SK-N-SH (cell line): ENCODE measurements around the gene SPPL2C. TPM values are rescaled to one million over a fixed set of nuclear protein-coding genes. Genes with fewer than 3 reads are reported as not detected.

ENCODE experiments used
- CTCF ChIA-PET: fragments of 300-600, 350-600 bp; formaldehyde crosslinking; extraction: SDS; loops from one replicate; lab custom pipeline; 2021; lab: Yijun Ruan, JAX
- POLR2A ChIA-PET: fragments of 350-600 bp; sonication (Branson Sonifier 250); formaldehyde crosslinking; extraction: SDS; loops from one replicate; lab custom pipeline; 2020; ENCODE audit warnings: antibody characterized with exemption, inconsistent platforms; lab: Yijun Ruan, JAX
- DNase-seq: peaks from one replicate; pipeline ENCODE4 v3.0.0; 2012
- H2AFZ ChIP-seq: fragments of 200-600 bp; sonication (generic); 2 replicates; pipeline ENCODE4 v1.8.1; 2016; ENCODE audit warnings: antibody characterized with exemption, mild to moderate bottlenecking, low read depth
- H3F3A ChIP-seq: fragments of 200-600 bp; sonication (generic); replicated peaks from 2 replicates; pipeline ENCODE3; 2016; ENCODE audit warnings: antibody characterized with exemption, mild to moderate bottlenecking; ENCODE audit not compliant: insufficient read depth
- H3K27ac ChIP-seq, 2 experiments: fragments of 200-500 bp in 1 of 2; fragments of 200-600 bp in 1 of 2; sonication (Bioruptor generic) in 1 of 2; sonication (generic), shearing (Covaris generic) in 1 of 2; 2 replicates each; pipeline versions ENCODE4 v1.5.1 to v1.6.1; 2014 to 2016; ENCODE audit warnings: low read depth in 2 of 2, inconsistent platforms in 1 of 2, low read length in 1 of 2, mild to moderate bottlenecking in 1 of 2, mixed read lengths in 1 of 2
- H3K27me3 ChIP-seq: fragments of 200-600 bp; sonication (generic), shearing (Covaris generic); 2 replicates; pipeline ENCODE4 v1.6.1; 2016; ENCODE audit warnings: mixed run types; ENCODE audit not compliant: insufficient read depth
- H3K36me3 ChIP-seq, 2 experiments: fragments of 200-500 bp in 1 of 2; fragments of 200-600 bp in 1 of 2; sonication (Bioruptor generic) in 1 of 2; sonication (generic) in 1 of 2; replicated peaks in 1 of 2; 2 replicates each; pipeline versions ENCODE3 to v1.5.1; 2014 to 2016; ENCODE audit warnings: low read length in 1 of 2, mild to moderate bottlenecking in 1 of 2; ENCODE audit not compliant: insufficient read depth in 2 of 2, control insufficient read depth in 1 of 2
- H3K4me1 ChIP-seq, 2 experiments: fragments of 200-500 bp in 1 of 2; fragments of 200-600 bp in 1 of 2; sonication (Bioruptor generic) in 1 of 2; sonication (generic), shearing (Covaris generic) in 1 of 2; 2 replicates each; pipeline versions ENCODE4 v1.5.1 to v1.6.1; 2014 to 2016; ENCODE audit warnings: low read depth in 1 of 2, low read length in 1 of 2, mixed run types in 1 of 2; ENCODE audit not compliant: insufficient read depth in 2 of 2, control insufficient read depth in 1 of 2
- H3K4me2 ChIP-seq: fragments of 200-600 bp; sonication (generic), shearing (Covaris generic); 2 replicates; pipeline ENCODE4 v1.6.1; 2017; ENCODE audit warnings: mixed run types
- H3K4me3 ChIP-seq, 2 experiments: fragments of 200-500 bp in 1 of 2; fragments of 200-600 bp in 1 of 2; sonication (Bioruptor generic) in 1 of 2; sonication (generic), shearing (Covaris generic) in 1 of 2; 2 replicates each; pipeline versions ENCODE4 v1.5.1 to v1.8.1; 2014 to 2016; ENCODE audit warnings: low read depth in 2 of 2, inconsistent platforms in 1 of 2, low read length in 1 of 2, mild to moderate bottlenecking in 1 of 2, mixed read lengths in 1 of 2, moderate library complexity in 1 of 2
- H3K79me2 ChIP-seq: fragments of 200-600 bp; sonication (generic); 2 replicates; pipeline ENCODE4 v1.8.1; 2017; ENCODE audit warnings: mild to moderate bottlenecking; ENCODE audit not compliant: insufficient read depth
- H3K9ac ChIP-seq: fragments of 200-600 bp; sonication (generic); 2 replicates; pipeline ENCODE4 v1.6.1; 2017; ENCODE audit warnings: mixed run types
- H3K9me2 ChIP-seq: fragments of 200-600 bp; sonication (generic); 2 replicates; pipeline ENCODE4 v1.6.1; 2017; ENCODE audit warnings: mixed run types
- H3K9me3 ChIP-seq: fragments of 200-600 bp; sonication (generic); 2 replicates; pipeline ENCODE4 v1.6.1; 2017; ENCODE audit warnings: mixed run types, mild to moderate bottlenecking, moderate library complexity
- H4K20me1 ChIP-seq: fragments of 200-600 bp; sonication (generic); 2 replicates; pipeline ENCODE4 v1.6.1; 2017; ENCODE audit warnings: mild to moderate bottlenecking, mixed run types; ENCODE audit not compliant: insufficient read depth
- CHD2 ChIP-seq: fragments of 150-350 bp; IDR thresholded peaks from 2 replicates; pipeline ENCODE4 v1.6.1; 2018; ENCODE audit warnings: low read length; ENCODE audit not compliant: partially characterized antibody
- CTCF ChIP-seq: fragments of 200-600 bp; sonication (generic); IDR thresholded peaks from 2 replicates; pipeline ENCODE4 v1.6.1; 2017; ENCODE audit warnings: antibody characterized with exemption, mild to moderate bottlenecking, moderate library complexity
- ELF1 ChIP-seq: IDR thresholded peaks from 2 replicates; pipeline ENCODE4 v1.4.0; 2012
- EZH2phosphoT487 ChIP-seq: fragments of 200-600 bp; sonication (generic); IDR thresholded peaks from 2 replicates; pipeline ENCODE4 v1.6.1; 2017; ENCODE audit warnings: low read depth, mixed run types, mild to moderate bottlenecking, antibody characterized with exemption, moderate library complexity, borderline replicate concordance
- GATA2 ChIP-seq: sonication (generic); formaldehyde crosslinking; IDR thresholded peaks from 2 replicates; pipeline ENCODE4 v1.5.0; 2020; ENCODE audit warnings: mild to moderate bottlenecking, missing genetic modification reagents
- JUND ChIP-seq: IDR thresholded peaks from 2 replicates; pipeline ENCODE4 v1.4.0; 2012
- MEF2A ChIP-seq: IDR thresholded peaks from 2 replicates; pipeline ENCODE4 v1.4.0; 2012; ENCODE audit warnings: low read depth, borderline replicate concordance
- MXI1 ChIP-seq: IDR thresholded peaks from 2 replicates; pipeline ENCODE4 v1.6.1; 2012; ENCODE audit warnings: mild to moderate bottlenecking, low read depth, low read length, improper control_type of control experiment
- PBX3 ChIP-seq: IDR thresholded peaks from 2 replicates; pipeline ENCODE4; 2012
- POLR2AphosphoS5 ChIP-seq: IDR thresholded peaks from 2 replicates; pipeline ENCODE4 v1.6.1; 2012; ENCODE audit warnings: low read depth, low read length
- RAD21 ChIP-seq: IDR thresholded peaks from 2 replicates; pipeline ENCODE4 v1.6.1; 2012; ENCODE audit warnings: mild to moderate bottlenecking, low read length
- RCOR1 ChIP-seq: fragments of 150-350 bp; IDR thresholded peaks from 2 replicates; pipeline ENCODE4 v1.6.1; 2017; ENCODE audit warnings: antibody characterized with exemption, low read length
- RXRA ChIP-seq: IDR thresholded peaks from 2 replicates; pipeline ENCODE4 v1.4.0; 2012; ENCODE audit warnings: low read depth, mild to moderate bottlenecking, borderline replicate concordance
- TAF1 ChIP-seq: IDR thresholded peaks from 2 replicates; pipeline ENCODE4 v1.6.1; 2012; ENCODE audit warnings: low read depth, mild to moderate bottlenecking, low read length, moderate library complexity, borderline replicate concordance
- TCF12 ChIP-seq: IDR thresholded peaks from 2 replicates; pipeline ENCODE4 v1.4.0; 2012
- USF1 ChIP-seq: IDR thresholded peaks from 2 replicates; pipeline ENCODE4 v1.4.0; 2012; ENCODE audit warnings: low read depth, borderline replicate concordance
- YY1 ChIP-seq: IDR thresholded peaks from 2 replicates; pipeline ENCODE4 v1.4.0; 2012; ENCODE audit warnings: low read depth, mild to moderate bottlenecking
- whole genome bisulfite sequencing: methylation state at CpG from one replicate; pipeline ENCODE4 v1.1.6; 2017; ENCODE audit warnings: low lambda C conversion rate; 5-methylcytosine and 5-hydroxymethylcytosine counted together
- polyA plus RNA-seq, 3 experiments: library from polyadenylated mRNA; depleted of rRNA; stranded (reverse); fragments of >200 nt; gene quantifications; 2 replicates each; pipeline ENCODE4 v1.2.3, GENCODE V29; 2012
- TF ChIP-seq, protein P1 (sequence below): IDR thresholded peaks from 2 replicates; pipeline ENCODE4 v1.4.0; 2012; ENCODE audit warnings: low read depth
- TF ChIP-seq, protein P2 (sequence below): fragments of 150-350 bp; IDR thresholded peaks from 2 replicates; pipeline ENCODE4 v1.6.1; 2017; ENCODE audit warnings: antibody characterized with exemption, low read length, low read depth, borderline replicate concordance

The SPPL2C gene
- polyA plus RNA-seq, 1 of the 3 experiments (the other 2 are of a cell fraction) = not detected

GRCh38 chr17:45888392-45888791 is 43.7 kb downstream of the SPPL2C start:
- CTCF ChIA-PET = interaction anchor here (1.1 to 1.4 kb wide), 2 partner anchors 14 to 16 kb away, joined by 3 to 4 read pairs; no protein-coding TSS in a partner anchor
- no peak overlapping the region for H3K9ac ChIP-seq

GRCh38 chr17:45889579-45889978 is 44.9 kb downstream of the SPPL2C start:
- TF ChIP-seq CTCF = peak; percentile 22; the same call in 1 of the 2 replicates
- no peak for TF ChIP-seq MXI1
- no peak for TF ChIP-seq TAF1
- TF ChIP-seq MEF2A = no peak
- TF ChIP-seq RXRA = no peak
- TF ChIP-seq POLR2AphosphoS5 = no peak
- TF ChIP-seq, protein P1, sequence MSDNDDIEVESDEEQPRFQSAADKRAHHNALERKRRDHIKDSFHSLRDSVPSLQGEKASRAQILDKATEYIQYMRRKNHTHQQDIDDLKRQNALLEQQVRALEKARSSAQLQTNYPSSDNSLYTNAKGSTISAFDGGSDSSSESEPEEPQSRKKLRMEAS = no peak
- no peak for TF ChIP-seq TCF12
- no peaks in the 10 kb centered on the region for H3K36me3 ChIP-seq
- H3K9ac ChIP-seq = no peak overlapping the region
- ChIA-PET CTCF (interaction anchor here (0.6 to 1.5 kb wide), 3 partner anchors 9 to 947 kb away, joined by 3 to 4 read pairs (median 3); no protein-coding TSS in a partner anchor), POLR2A (no interaction called here)
- H3K27me3 ChIP-seq = peaks cover 6% of the 10 kb centered on the region; the same call in 1 of the 2 replicates
- H3K79me2 ChIP-seq = no peaks in the 10 kb centered on the region
- H3F3A ChIP-seq = peaks cover 6% of the 10 kb centered on the region
- no peaks in the 10 kb centered on the region for H4K20me1 ChIP-seq
- H3K27ac ChIP-seq = no peak overlapping the region
- H3K4me3 ChIP-seq = no peak overlapping the region
- no peak overlapping the region for H2AFZ ChIP-seq
- no peak overlapping the region for H3K4me2 ChIP-seq
- H3K9me3 ChIP-seq = no peaks in the 10 kb centered on the region
- WGBS = 37% methylated on average over 4 of the region's 4 CpGs
- no peaks in the 10 kb centered on the region for H3K9me2 ChIP-seq
- no peak for DNase-seq
- peaks cover 0 to 4% of the 10 kb centered on the region in 2 experiments; a peak in 1 of 4 replicates for H3K4me1 ChIP-seq

More at GRCh38 chr17:45888392-45888791, 43.7 kb downstream of the SPPL2C start:
- 12% methylated on average over 5 of the region's 5 CpGs for WGBS
- Histone ChIP-seq H3K79me2 (no peaks in the 10 kb centered on the region), H3K4me3 (no peak overlapping the region), H2AFZ (no peak overlapping the region), H3K9me3 (no peaks in the 10 kb centered on the region), H3K36me3 (no peaks in the 10 kb centered on the region), H3K4me1 (no peaks in the 10 kb centered on the region), H3K27me3 (peaks cover 6% of the 10 kb centered on the region; the same call in 1 of the 2 replicates), H3K4me2 (no peak overlapping the region), H4K20me1 (no peaks in the 10 kb centered on the region), H3K9me2 (no peaks in the 10 kb centered on the region), H3F3A (peaks cover 3% of the 10 kb centered on the region), H3K27ac (no peak overlapping the region)
- POLR2A ChIA-PET = no interaction called here
- no peak for DNase-seq
- TF ChIP-seq TAF1 (no peak), USF1 (no peak), RXRA (no peak), EZH2phosphoT487 (no peak), RCOR1 (no peak), PBX3 (no peak), GATA2 (CRISPR knock-in tag) (no peak), YY1 (no peak), CHD2 (no peak), JUND (no peak), ELF1 (no peak), RAD21 (no peak), MEF2A (no peak)
- TF ChIP-seq, protein P2, sequence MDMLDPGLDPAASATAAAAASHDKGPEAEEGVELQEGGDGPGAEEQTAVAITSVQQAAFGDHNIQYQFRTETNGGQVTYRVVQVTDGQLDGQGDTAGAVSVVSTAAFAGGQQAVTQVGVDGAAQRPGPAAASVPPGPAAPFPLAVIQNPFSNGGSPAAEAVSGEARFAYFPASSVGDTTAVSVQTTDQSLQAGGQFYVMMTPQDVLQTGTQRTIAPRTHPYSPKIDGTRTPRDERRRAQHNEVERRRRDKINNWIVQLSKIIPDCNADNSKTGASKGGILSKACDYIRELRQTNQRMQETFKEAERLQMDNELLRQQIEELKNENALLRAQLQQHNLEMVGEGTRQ = no peak
